K562 (cell line): ENCODE measurements around the gene LONP1. TPM values are rescaled to one million over a fixed set of nuclear protein-coding genes. Genes with fewer than 3 reads are reported as not detected.

Experiments
- CBX8 ChIP-seq: fragments of 200-600 bp; sonication (generic); IDR thresholded peaks from 2 replicates; pipeline ENCODE4 v1.6.1; 2012; ENCODE audit warnings: borderline replicate concordance, mixed run types, low read depth, mild to moderate bottlenecking, moderate library complexity, mixed read lengths, low read length, control low read depth, inconsistent platforms; ENCODE audit not compliant: poor library complexity, severe bottlenecking; ENCODE audit errors: extremely low read depth
- E2F5 ChIP-seq: sonication (generic); formaldehyde crosslinking; IDR thresholded peaks from 2 replicates; pipeline ENCODE4 v1.8.0; 2022; ENCODE audit warnings: mild to moderate bottlenecking, missing genetic modification reagents
- PHTF2 ChIP-seq: fragments of 250-450 bp; sonication (Bioruptor Pico); IDR thresholded peaks from 2 replicates; pipeline ENCODE4 v1.5.0; 2021; ENCODE audit warnings: mild to moderate bottlenecking
- RBFOX2 ChIP-seq: fragments of 200-400 bp; formaldehyde crosslinking; IDR thresholded peaks from 2 replicates; pipeline ENCODE4 v1.6.1; 2017; ENCODE audit warnings: low read depth, mild to moderate bottlenecking, low read length, moderate library complexity
- TEAD4 ChIP-seq, 2 experiments: sonication (generic) in 1 of 2; formaldehyde crosslinking in 1 of 2; IDR thresholded peaks; 2 replicates each; pipeline versions ENCODE4 v1.6.1 to v1.8.0; 2012 to 2022; ENCODE audit warnings: borderline replicate concordance in 1 of 2, inconsistent platforms in 1 of 2, low read length in 1 of 2, mild to moderate bottlenecking in 1 of 2, missing genetic modification reagents in 1 of 2
- ZBTB43 ChIP-seq: sonication (generic); formaldehyde crosslinking; IDR thresholded peaks from 2 replicates; pipeline ENCODE4 v1.8.0; 2023; ENCODE audit warnings: mild to moderate bottlenecking, missing genetic modification reagents
- ZNF311 ChIP-seq: fragments of 250-450 bp; sonication (Bioruptor Pico); IDR thresholded peaks from 2 replicates; pipeline ENCODE4 v1.4.0; 2020; ENCODE audit warnings: mild to moderate bottlenecking, moderate library complexity
- polyA plus RNA-seq, 8 experiments: library from polyadenylated mRNA; depleted of rRNA in 4 of 8; stranded (reverse) in 5 of 8; unstranded in 3 of 8; fragments of >200 nt; fragmentation: Nextera tagmentation in 2 of 8; fragmentation: Illumina TruSeq in 1 of 8; extraction: Ambion mirVana in 2 of 8; extraction: Trizol in 1 of 8; gene quantifications; 2 replicates each; pipeline versions ENCODE4 v1.2.1 to v1.2.3, GENCODE V29; 2011 to 2014; ENCODE audit warnings: inconsistent platforms in 1 of 8, missing spikeins in 1 of 8
- total RNA-seq, 7 experiments: library from RNA; depleted of rRNA in 6 of 7; stranded (reverse); fragments of >200 nt in 6 of 7; fragmentation: Illumina TruSeq in 2 of 7; extraction: Trizol in 2 of 7; gene quantifications; 2 replicates each; pipeline versions ENCODE4 v1.2.1 to v1.2.3, GENCODE V29; 2011 to 2021; ENCODE audit warnings: low replicate concordance in 1 of 7

LONP1 gene
- total and polyA plus RNA-seq, 9 of the 15 experiments (the other 6 are each of a cell fraction or from before 2014, with no cell fraction given) = 1.1 to 238 (median 84.5) TPM

- no peak for TF ChIP-seq E2F5 (CRISPR knock-in tag)
- TF ChIP-seq ZNF311 (CRISPR knock-in tag) = no peak
- no peak for TF ChIP-seq CBX8
- no peak for TF ChIP-seq ZBTB43 (CRISPR knock-in tag)
- no peak for TF ChIP-seq PHTF2 (CRISPR knock-in tag)
- TF ChIP-seq RBFOX2 = no peak
- TF ChIP-seq TEAD4 (IDR thresholded peaks at IDR 0.05; ENCODE audit: low read length) = no peak
- no peak for TF ChIP-seq TEAD4 (CRISPR knock-in tag; IDR thresholded peaks at IDR 0.05; ENCODE audit: borderline replicate concordance)
- TF ChIP-seq, all 486 proteins: peak for 0
These were observed 37.9 kb downstream of the LONP1 start (continued) for GRCh38 chr19:5682107-5682482.
